Lower lobe of right lung (tissue), 2 donors: ENCODE data around the gene CXCR4. TPM values are rescaled to one million over a fixed set of nuclear protein-coding genes. Genes with fewer than 3 reads are reported as not detected.

ENCODE experiments used
- ATAC-seq, 2 donors: fragments of 200-7000 bp; cut with Tn5 transposase; one replicate each; pipeline ENCODE4 v1.9.1; 2020 to 2022; ENCODE audit warnings: mild to moderate bottlenecking in 2 of 2, moderate library complexity in 2 of 2
- DNase-seq: peaks from one replicate; pipeline ENCODE4 v3.0.0-alpha.2; 2020
- H3K27ac ChIP-seq: fragments of 200-600 bp; one replicate; pipeline ENCODE4 v1.8.0; 2022
- H3K27me3 ChIP-seq: fragments of 200-600 bp; one replicate; pipeline ENCODE4 v1.8.0; 2022; ENCODE audit warnings: low read depth
- H3K36me3 ChIP-seq: fragments of 200-600 bp; one replicate; pipeline ENCODE4 v1.8.0; 2022; ENCODE audit warnings: mild to moderate bottlenecking
- H3K4me1 ChIP-seq: fragments of 200-600 bp; one replicate; pipeline ENCODE4 v1.8.0; 2022
- H3K4me3 ChIP-seq: fragments of 200-600 bp; one replicate; pipeline ENCODE4 v1.8.0; 2022; ENCODE audit warnings: mild to moderate bottlenecking
- H3K9me3 ChIP-seq: fragments of 200-600 bp; one replicate; pipeline ENCODE4 v1.8.0; 2022
- CTCF ChIP-seq: fragments of 200-600 bp; IDR thresholded peaks from one replicate; pipeline ENCODE4 v1.8.0; 2022; ENCODE audit warnings: antibody characterized with exemption, mild to moderate bottlenecking
- intact Hi-C: fragments of 100-400 bp; cut with DNase I; formaldehyde crosslinking; loops from one replicate; pipeline ENCODE4 v1.11.0; 2022
- long read RNA-seq: library from polyadenylated mRNA; unstranded; transcript quantifications from one replicate; pipeline ENCODE4 v2.0.0, GENCODE V29; 2021
- total RNA-seq: library from RNA; stranded (reverse); fragmentation: NEBNext Ultra II Directional; extraction: Animal tissue kit (Norgen Biotek cat#: 25700); gene quantifications from one replicate; pipeline ENCODE4 v1.2.1, GENCODE V29; 2021
- donor health status: DM: no; HTN: yes; CAD: no; lungs with severe emphysema.

The CXCR4 gene
- total RNA-seq = 55.1 TPM
- long read RNA-seq, transcript CXCR4-201 (2 exons, 1,682 nt) = major isoform, 23 of 26 reads
- long read RNA-seq, partial matches to known transcripts = 0 of 26 reads
- long read RNA-seq, other reads (novel, unspliced or antisense) = 1 of 26 reads

GRCh38 chr2:136117909-136118818 lies at the start of gene CXCR4:
Gene CXCR4, minus strand, starts transcription at chr2:136118149. Its CDS starts 89 bp downstream, at chr2:136118060.
- Histone ChIP-seq H3K27ac (peak within 1 kb of the TSS; percentile 85), H3K4me3 (peak within 1 kb of the TSS; percentile 61), H3K27me3 (peaks cover 24% of the 10 kb centered on the region), H3K36me3 (peaks cover 16% of the 10 kb centered on the region), H3K4me1 (peaks cover 54% of the 10 kb centered on the region), H3K9me3 (no peaks in the 10 kb centered on the region)
- DNase-seq = peak; percentile 87
- ATAC-seq = peak; percentile 59 to 77
- no peak for TF ChIP-seq CTCF
- intact Hi-C loops = no loop called here

GRCh38 chr2:136164280-136164776 lies 46.4 kb upstream of the CXCR4 start:
- H3K9me3 ChIP-seq = no peaks in the 10 kb centered on the region
- TF ChIP-seq CTCF = no peak
- H3K27ac ChIP-seq = no peak overlapping the region
- H3K27me3 ChIP-seq = no peaks in the 10 kb centered on the region
- ATAC-seq (no peak), DNase-seq (no peak)
- peaks cover 3% of the 10 kb centered on the region for H3K4me1 ChIP-seq
- H3K4me3 ChIP-seq = no peak overlapping the region
- H3K36me3 ChIP-seq = no peaks in the 10 kb centered on the region
- intact Hi-C loops = no loop called here

- Histone ChIP-seq H3K27ac (no peak overlapping the region), H3K4me1 (no peaks in the 10 kb centered on the region), H3K4me3 (no peak overlapping the region), H3K9me3 (no peaks in the 10 kb centered on the region), H3K36me3 (no peaks in the 10 kb centered on the region), H3K27me3 (no peaks in the 10 kb centered on the region)
- ATAC-seq (no peak), DNase-seq (no peak)
- intact Hi-C loops = no loop called here
- TF ChIP-seq CTCF = no peak
These were observed 44.5 kb upstream of the CXCR4 start for GRCh38 chr2:136162438-136162837.

DNA sequence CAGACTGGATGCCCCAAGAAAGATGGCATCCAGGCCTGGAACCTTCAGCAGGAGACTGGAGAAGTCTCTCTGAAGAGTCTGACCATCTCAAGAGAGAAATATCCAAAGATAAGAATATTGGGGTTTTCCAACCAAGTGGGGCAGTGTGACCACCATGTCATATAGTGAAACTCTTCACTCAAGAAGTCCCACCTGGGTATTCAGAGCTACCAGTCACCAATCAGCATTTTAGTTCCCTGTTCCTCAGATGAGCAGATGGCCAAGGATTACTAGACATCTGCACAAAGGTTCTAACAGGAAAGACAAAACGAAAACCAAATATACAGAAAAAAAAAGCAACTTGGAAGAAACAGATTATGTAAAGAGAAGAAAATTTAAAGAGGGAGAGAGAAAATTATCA lies 38.5 kb upstream of the CXCR4 start:
- Histone ChIP-seq H3K4me1 (no peaks in the 10 kb centered on the region), H3K27ac (no peak overlapping the region), H3K9me3 (no peaks in the 10 kb centered on the region), H3K4me3 (no peak overlapping the region), H3K27me3 (no peaks in the 10 kb centered on the region), H3K36me3 (no peaks in the 10 kb centered on the region)
- ATAC-seq = no peak
- no peak for TF ChIP-seq CTCF
- no peak for DNase-seq
- intact Hi-C loops = no loop called here

DNA sequence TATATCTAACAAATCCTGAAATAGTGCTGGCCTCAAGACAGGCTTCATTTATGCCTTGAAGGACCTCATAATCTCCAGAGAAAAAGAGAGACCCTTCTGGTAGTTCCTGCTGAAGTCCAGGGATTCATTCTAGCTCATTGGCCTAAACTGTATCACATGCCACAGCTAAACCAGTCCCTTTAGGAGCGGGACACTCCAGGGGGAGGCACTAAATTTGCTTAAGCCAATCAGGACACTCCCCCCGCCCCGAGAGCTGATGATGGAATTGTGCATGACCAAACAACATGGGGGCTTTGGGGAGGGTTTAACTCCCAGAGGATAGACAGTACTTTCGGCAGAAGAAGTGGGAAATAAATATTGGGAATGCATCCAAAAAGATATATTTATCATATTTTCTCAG lies 36.4 kb upstream of the CXCR4 start:
- no peaks in the 10 kb centered on the region for H3K27me3 ChIP-seq
- no peaks in the 10 kb centered on the region for H3K4me1 ChIP-seq
- intact Hi-C loops = loop anchor here (5.0 kb wide), 1 partner anchor 63 kb away; no protein-coding TSS in a partner anchor
- no peaks in the 10 kb centered on the region for H3K9me3 ChIP-seq
- ATAC-seq (no peak), DNase-seq (no peak)
- H3K36me3 ChIP-seq = no peaks in the 10 kb centered on the region
- no peak overlapping the region for H3K4me3 ChIP-seq
- no peak overlapping the region for H3K27ac ChIP-seq
- no peak for TF ChIP-seq CTCF
